PFSK-1 (cell line): ENCODE data around the gene DDO.

Source experiments
- FOXP2 ChIP-seq: optimal IDR thresholded peaks from 2 replicates; pipeline ENCODE3; 2011; ENCODE audit warnings: borderline replicate concordance, control low read depth, inconsistent platforms; ENCODE audit not compliant: insufficient read depth; ENCODE audit errors: extremely low read length, extremely low read depth
- POLR2AphosphoS5 ChIP-seq: IDR thresholded peaks from 2 replicates; pipeline ENCODE4 v1.6.1; 2012; ENCODE audit warnings: low read depth, mild to moderate bottlenecking, control low read depth, low read length, moderate library complexity
- REST ChIP-seq, 2 experiments: IDR thresholded peaks; 2 replicates each; pipeline versions ENCODE4 v1.6.1 to v1.8.0; 2011 to 2012; ENCODE audit warnings: low read depth in 2 of 2, low read length in 2 of 2, control low read depth in 1 of 2, inconsistent platforms in 1 of 2, mild to moderate bottlenecking in 1 of 2, moderate library complexity in 1 of 2; ENCODE audit not compliant: insufficient read depth in 1 of 2
- SIN3A ChIP-seq: IDR thresholded peaks from 2 replicates; pipeline ENCODE4 v1.6.1; 2012; ENCODE audit warnings: mild to moderate bottlenecking, low read length, moderate library complexity, borderline replicate concordance; ENCODE audit not compliant: insufficient read depth
- TAF1 ChIP-seq: IDR thresholded peaks from 2 replicates; pipeline ENCODE4 v1.6.1; 2012; ENCODE audit warnings: low read length, control low read depth, borderline replicate concordance; ENCODE audit not compliant: insufficient read depth

The DDO gene

GRCh38 chr6:110392727-110393126, 22.6 kb downstream of the DDO start:
- TF ChIP-seq TAF1 (no peak), SIN3A (no peak)

- no peak for TF ChIP-seq TAF1
- no peak for TF ChIP-seq SIN3A
- no peak for TF ChIP-seq FOXP2
- TF ChIP-seq POLR2AphosphoS5 = no peak
- TF ChIP-seq REST (IDR thresholded peaks at IDR 0.05; ENCODE audit: insufficient read depth in 1 of 2, low read depth in 2 of 2, low read length in 2 of 2) = no peak
Measured at GRCh38 chr6:110390404-110390803, 25.0 kb downstream of the DDO start.

- no peak for TF ChIP-seq REST (IDR thresholded peaks at IDR 0.05; ENCODE audit: insufficient read depth in 1 of 2, low read depth in 2 of 2, low read length in 2 of 2)
- TF ChIP-seq SIN3A = no peak
Measured at GRCh38 chr6:110389689-110390382, 25.5 kb downstream of the DDO start.

GRCh38 chr6:110387986-110388385, 27.4 kb downstream of the DDO start:
- TF ChIP-seq FOXP2 (no peak), REST (IDR thresholded peaks at IDR 0.05; ENCODE audit: insufficient read depth in 1 of 2, low read depth in 2 of 2, low read length in 2 of 2) (no peak), TAF1 (no peak), POLR2AphosphoS5 (no peak), SIN3A (no peak)

- TF ChIP-seq REST (IDR thresholded peaks at IDR 0.05; ENCODE audit: insufficient read depth in 1 of 2, low read depth in 2 of 2, low read length in 2 of 2) (no peak), SIN3A (no peak), FOXP2 (no peak)
Measured at GRCh38 chr6:110385458-110385863, 29.9 kb downstream of the DDO start.
